NB4 (cell line): ENCODE results near the gene BCL7A.

Experiments used
- CTCF ChIP-seq: IDR thresholded peaks from one replicate; pipeline ENCODE4 v1.5.1; 2012; ENCODE audit warnings: low read depth, low read length
- MAX ChIP-seq: IDR thresholded peaks from 2 replicates; pipeline ENCODE4 v1.6.1; 2011; ENCODE audit warnings: low read depth, low read length
- MYC ChIP-seq: IDR thresholded peaks from 2 replicates; pipeline ENCODE4 v1.6.1; 2011; ENCODE audit warnings: low read depth, low read length
- POLR2A ChIP-seq: IDR thresholded peaks from 2 replicates; pipeline ENCODE4 v1.6.1; 2011; ENCODE audit warnings: mild to moderate bottlenecking; ENCODE audit not compliant: insufficient read length; ENCODE audit errors: extremely low read depth

GRCh38 chr12:122054842-122055520, 33.3 kb downstream of the BCL7A start:
- no peak for TF ChIP-seq POLR2A
- no peak for TF ChIP-seq CTCF
- TF ChIP-seq MAX: no peak
- TF ChIP-seq MYC: no peak
